Vagina (tissue), 2 donors: ENCODE data around the gene MTHFD1L.

Experiments used
- CTCF ChIP-seq, 3 experiments: fragments of 450-650 bp in 2 of 3; fragments of 200-600 bp in 1 of 3; sonication (generic) in 1 of 3; IDR thresholded peaks; one replicate each; pipeline ENCODE4 v1.5.1; 2017 to 2019; ENCODE audit warnings: antibody characterized with exemption in 3 of 3, mild to moderate bottlenecking in 2 of 3, moderate library complexity in 2 of 3
- POLR2A ChIP-seq, 2 donors: fragments of 450-650 bp; IDR thresholded peaks; one replicate each; pipeline ENCODE4 v1.6.1; 2017; ENCODE audit warnings: antibody characterized with exemption in 2 of 2, mild to moderate bottlenecking in 2 of 2, moderate library complexity in 2 of 2
- POLR2AphosphoS5 ChIP-seq, 2 donors: sonication (generic); formaldehyde crosslinking; IDR thresholded peaks; one replicate each; pipeline ENCODE4 v1.9.0; 2017; ENCODE audit warnings: antibody characterized with exemption in 2 of 2, mild to moderate bottlenecking in 2 of 2, low read depth in 1 of 2; ENCODE audit not compliant: insufficient read depth in 1 of 2

- TF ChIP-seq CTCF (IDR thresholded peaks at IDR 0.05) (no peak), POLR2A (IDR thresholded peaks at IDR 0.05) (no peak), POLR2AphosphoS5 (IDR thresholded peaks at IDR 0.05; ENCODE audit: insufficient read depth in 1 of 2, low read depth in 1 of 2) (no peak)
Observed at GRCh38 chr6:150897400-150897943, 32.0 kb downstream of the MTHFD1L start.
